HG03139 (cell line): ENCODE measurements around the gene ADCY9.
"Not testable (repeated sequence)": the region's sequence is repeated elsewhere in the genome, so short reads cannot be mapped to it uniquely, and the experiment has no call there.

ENCODE experiments used
- ATAC-seq: cut with Tn5 transposase; IDR thresholded peaks from one replicate; pipeline ENCODE4 v1.9.1; 2021; ENCODE audit not compliant: unreplicated experiment

The ADCY9 gene

DNA sequence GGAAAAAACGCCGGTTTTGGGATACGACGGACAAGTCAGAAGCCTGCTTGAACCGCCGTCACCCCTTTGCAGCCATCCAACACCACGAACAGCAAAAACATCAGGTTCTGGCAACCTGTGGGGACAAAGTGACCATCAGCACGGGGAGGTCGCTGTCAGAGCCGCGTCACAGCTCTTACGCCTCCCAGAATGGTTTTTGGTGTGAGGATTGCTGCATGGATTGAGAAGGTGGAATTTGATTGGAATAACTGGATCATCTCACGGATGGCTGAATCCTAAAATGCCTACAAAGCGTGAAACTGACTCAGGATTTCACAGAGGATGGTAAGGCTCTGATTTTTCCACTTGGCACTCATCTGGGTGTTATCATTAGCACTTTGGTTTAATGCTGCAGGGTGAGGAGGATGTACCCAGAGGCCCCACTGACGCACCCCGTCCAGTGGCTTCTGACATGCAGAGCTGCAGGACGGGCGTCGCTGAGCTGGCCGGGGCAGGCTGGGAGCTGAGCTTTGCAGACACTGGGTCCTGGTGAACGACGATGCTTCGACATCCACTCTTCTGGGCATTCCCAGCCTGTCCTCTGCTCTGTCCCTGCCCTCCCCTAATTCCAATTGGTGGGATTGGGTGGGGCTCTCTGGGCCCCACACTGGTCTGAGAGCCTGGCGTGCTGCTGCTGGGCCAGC is 162.4 kb downstream of the ADCY9 start:
- no peak for ATAC-seq

DNA sequence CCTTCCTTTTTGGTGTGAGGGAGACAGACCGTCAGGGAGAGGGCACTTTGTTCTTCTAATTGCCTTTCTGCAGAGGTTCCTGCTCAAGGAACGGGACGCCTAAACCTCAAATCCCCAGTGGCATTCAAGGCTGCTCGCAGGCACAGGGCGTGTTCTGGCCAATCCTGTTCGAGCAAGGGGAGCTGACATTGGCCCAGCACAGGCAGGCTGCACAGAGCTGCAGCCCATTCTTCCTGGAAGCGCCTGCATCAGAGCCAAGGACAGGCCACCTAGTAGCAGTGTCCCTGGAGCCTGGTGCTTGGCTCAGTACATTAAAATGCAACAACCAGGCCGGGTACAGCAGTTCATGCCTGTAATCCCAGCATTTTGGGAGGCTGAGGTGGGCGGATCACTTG is 163.5 kb downstream of the ADCY9 start:
- no peak for ATAC-seq

DNA sequence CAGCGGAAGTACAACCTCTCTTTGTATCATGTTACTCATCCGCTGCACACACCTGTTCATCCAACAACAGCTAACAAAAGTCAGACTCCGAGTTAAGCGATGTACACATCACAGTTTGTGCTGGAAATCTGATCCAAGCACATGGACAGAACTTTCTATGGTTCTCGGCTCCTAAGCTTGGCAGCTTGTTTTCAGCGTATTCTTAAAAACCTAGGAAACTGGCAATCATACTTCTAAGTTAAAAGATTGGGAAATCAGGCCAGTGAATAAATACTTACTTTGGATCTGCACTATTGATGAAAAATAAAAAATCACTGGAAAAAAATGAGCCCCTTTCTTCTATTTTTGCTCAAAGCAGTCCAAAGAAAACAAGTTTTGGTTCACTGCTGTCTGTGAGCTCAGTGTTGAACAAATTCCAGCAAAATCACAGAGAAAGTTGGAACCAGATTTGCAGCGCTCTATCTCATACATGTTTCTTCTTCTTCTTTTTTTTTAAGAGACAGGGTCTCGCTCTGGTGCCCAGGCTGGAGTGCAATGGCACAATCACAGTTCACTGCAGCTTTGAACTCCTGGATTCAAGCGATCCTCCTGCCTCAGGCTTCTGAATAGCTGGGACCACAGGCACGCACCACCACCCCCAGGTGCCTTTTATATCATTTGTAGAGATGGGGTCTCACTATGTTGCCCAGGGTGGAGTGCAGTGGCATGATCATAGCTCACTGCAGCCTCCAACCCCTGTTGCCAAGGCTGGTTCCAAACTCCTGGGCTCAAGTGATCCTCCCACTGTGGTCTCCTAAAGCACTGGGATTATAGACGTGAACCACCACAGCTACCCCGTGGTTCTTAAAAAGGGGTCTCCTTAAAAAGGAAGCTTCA is 164.1 kb downstream of the ADCY9 start:
- ATAC-seq: no peak

GRCh38 chr16:3951380-3951779 is 164.9 kb downstream of the ADCY9 start:
- ATAC-seq: not testable (repeated sequence)

DNA sequence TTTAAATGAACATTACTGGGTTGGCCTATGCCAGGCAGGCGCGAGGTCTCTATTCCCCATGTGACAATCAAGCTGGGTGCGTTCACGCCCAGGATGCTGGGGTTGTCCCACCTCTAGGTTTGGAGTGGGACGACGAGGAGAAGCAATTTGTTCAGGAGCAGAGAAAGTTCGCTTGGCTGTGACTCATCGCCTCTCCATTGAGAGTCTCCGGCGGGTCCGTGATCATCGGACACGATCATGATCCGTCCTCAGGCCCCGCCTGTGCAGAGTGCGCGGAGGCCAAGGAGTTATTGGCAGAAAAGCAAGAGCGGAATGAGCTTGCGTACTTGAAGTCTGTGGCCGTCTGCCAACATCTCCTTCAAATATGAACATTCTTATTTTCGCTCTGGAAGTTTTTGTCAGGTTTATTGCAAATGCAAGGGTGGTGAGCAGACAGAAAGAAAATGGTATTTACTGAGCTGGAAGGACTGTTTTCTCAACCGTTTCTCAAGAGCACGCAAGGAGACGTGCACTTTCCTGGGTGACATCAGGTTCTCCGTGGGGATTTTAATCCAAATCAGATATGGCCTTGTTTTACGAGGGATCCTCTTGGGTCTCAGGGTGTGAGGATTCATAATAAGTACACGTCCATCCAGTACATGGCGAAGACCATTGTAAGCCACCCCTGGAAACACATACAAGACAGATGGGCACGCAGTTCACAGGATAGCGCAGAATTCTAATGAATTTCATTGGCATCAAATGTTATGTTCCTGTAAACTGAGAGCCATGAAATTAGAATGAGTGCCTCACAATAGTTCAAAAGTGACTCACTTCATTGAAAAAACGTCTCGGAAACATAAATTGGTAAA is 165.7 kb downstream of the ADCY9 start:
- ATAC-seq: no peak

DNA sequence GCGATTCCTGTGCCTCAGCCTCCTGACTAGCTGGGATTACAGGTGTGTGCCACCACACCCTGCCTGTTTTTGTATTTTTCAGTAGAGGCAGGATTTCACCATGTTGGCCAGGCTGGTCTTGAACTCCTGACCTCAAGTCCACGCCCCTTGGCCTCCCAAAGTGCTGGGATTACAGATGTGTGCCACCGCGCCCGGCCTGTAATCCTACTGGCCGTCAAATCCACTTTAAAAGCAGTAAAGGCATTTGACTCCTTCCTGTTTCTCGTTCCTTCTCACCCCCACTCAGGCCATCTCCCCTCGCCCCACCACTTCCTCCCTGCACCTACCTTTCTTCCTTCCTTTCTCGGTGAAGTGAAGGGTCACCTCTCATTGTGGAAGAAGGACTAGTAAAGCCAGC is 166.3 kb downstream of the ADCY9 start:
- no peak for ATAC-seq

DNA sequence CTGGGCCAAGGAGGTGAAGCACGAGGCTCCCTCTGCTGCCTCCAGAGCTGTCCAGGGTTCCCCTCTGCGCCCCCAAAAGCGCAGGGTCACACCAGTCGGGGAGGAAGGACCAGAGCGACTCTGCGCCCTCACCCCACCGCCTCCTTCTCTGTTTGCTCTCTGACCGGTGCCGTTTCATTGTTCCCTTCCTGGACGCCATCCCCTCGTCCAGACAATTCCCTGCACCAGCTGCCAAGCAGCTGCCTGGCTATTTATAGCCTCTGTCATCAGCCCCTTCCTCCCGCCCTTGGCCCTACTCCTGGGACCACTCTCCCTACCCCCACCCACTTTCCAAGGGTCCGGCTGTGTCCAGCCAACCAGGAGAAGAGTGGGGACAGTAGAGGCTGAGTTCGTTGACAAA is 167.0 kb downstream of the ADCY9 start:
- ATAC-seq: no peak

DNA sequence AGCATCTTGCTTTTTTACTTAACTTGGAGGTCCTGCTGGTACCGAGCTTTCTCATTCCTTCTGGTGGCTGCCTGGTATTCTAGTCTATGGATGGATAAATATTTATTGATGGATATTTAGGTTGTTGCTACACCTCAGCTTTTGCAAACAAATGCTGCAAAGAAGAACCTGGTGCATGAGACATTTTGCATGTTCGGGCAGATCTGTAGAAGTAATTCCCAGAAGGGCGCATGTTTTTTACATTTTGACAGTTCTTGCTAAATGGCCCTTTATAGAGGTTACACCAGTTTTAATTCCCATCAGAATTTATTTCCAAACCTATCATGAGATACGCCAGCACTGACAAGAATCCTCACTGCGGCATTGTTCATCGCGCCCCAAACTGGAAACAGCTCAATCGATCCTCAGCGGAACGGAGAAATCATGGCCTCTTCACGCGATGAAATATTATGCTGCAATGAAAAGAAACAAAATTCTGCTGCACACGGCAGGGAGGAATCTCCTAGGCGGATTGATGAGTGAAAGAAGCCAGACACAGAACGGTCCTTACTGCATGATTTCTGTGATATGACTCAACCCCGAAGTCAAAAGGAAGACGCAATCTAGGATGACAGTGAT is 167.8 kb downstream of the ADCY9 start:
- no peak for ATAC-seq

GRCh38 chr16:3946604-3947180 is 169.6 kb downstream of the ADCY9 start:
- no peak for ATAC-seq

DNA sequence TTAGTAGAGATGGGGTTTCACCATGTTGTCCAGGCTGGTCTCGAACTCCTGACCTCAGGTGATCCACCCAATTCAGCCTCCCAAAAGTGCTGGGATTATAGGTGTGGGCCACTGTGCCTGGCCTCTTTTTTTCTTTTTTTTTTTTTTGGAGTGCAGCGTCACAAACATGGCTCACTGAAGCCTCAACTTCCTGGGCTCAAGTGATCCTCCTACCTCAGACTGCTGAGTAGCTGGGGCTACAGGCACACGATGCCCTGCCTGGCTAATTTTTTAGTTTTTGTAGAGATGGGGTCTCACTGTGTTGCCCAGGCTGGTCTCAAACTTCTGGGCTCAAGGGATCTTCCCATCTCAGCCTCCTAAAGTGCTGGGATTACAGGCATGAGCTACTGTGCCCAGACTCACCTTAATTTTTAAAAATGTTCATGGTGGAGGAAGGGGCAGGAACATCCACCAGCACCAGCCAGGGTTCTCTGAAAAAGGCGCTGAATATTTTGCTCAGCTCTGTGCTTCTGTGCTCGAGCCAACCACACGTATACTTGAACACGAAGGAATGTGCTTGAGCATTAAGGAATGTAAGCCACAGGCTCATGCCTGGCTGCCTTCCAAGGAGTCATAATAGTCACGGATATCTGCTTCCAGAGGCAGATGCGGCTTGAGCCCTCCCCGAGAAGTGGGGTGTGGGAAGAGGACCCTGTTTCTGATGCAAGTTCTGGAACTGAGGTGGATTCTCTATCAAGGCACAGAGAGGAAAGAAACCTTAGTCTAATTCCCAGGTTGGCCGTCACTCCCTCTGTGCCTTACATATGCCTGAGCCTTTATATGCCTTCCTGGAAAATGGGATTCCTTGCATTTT is 170.3 kb downstream of the ADCY9 start:
- ATAC-seq: no peak

DNA sequence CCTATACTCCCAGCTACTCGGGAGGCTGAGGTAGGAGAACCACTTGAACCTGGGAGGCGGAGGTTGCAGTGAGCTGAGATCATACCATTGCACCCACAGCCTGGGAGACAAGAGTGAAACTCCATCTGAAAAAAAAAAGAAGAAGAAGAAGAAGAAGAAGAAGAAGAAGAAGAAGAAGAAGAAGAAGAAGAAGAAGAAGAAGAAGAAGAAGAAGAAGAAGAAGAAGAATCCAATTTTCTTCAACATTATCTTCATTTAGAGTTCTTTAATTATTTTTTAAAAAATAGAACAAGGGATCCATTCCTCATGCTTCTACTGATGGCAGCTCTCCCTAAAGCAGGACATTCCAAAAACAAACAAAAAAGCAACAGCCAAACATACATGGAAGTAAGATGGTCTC is 171.8 kb downstream of the ADCY9 start:
- not testable (repeated sequence) for ATAC-seq

GRCh38 chr16:3942146-3942545 is 174.1 kb downstream of the ADCY9 start:
- not testable (repeated sequence) for ATAC-seq

DNA sequence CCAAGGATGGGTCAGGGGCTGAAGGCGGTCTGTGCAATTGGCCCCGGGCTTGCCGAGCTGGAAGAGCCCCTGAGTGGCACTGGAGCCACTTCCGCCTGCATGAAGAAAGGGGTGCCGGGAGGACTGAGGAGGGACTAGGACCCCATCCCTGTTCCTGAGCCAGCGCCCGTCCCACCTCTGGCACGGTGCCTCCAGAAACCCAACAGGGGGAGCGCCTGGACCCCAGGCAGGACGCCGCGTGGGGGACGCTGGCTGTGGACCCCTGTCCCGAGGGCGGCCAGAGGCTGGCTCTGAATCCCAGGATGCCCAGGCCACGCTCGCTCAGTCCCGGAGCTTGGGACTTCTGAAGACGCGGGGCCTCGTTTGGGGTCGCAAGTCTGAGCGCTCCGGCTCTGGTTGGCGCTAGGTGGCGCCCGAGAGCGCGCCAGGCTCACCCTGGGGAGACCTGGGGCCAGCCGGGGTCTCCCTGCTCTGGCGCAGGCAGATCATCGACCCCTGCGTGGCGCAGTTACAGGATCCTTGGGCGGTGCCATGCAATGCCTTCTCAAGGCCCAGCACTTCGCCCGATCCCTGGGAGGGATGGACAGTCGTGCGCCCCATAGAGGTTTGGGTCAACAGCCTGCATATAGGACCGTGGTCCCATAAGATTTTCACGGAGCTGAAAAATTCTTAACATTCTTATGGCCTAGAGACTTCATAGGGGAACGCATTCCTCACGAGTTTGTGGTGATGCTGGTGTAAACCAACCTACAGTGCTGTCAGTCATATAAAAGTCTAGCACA is 177.2 kb downstream of the ADCY9 start:
- ATAC-seq: no peak

DNA sequence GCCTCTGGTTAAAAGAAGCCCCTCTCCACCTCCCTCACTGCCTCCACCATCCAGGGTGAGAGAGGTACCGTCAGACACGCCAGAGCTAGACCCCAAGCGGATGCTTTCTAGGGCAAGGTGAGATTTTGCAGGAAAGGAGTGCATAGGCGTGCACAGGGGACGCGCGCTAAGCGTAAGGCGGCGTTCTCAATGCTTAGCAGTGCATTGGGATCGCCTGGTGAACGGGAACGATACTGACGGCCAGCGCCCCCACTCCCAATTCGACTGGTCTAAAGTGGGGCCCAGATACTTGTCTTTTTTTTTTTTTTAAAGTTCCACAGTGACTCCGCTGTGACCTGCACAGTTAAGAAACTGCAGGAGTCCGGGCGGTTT is 177.8 kb downstream of the ADCY9 start:
- ATAC-seq: no peak

DNA sequence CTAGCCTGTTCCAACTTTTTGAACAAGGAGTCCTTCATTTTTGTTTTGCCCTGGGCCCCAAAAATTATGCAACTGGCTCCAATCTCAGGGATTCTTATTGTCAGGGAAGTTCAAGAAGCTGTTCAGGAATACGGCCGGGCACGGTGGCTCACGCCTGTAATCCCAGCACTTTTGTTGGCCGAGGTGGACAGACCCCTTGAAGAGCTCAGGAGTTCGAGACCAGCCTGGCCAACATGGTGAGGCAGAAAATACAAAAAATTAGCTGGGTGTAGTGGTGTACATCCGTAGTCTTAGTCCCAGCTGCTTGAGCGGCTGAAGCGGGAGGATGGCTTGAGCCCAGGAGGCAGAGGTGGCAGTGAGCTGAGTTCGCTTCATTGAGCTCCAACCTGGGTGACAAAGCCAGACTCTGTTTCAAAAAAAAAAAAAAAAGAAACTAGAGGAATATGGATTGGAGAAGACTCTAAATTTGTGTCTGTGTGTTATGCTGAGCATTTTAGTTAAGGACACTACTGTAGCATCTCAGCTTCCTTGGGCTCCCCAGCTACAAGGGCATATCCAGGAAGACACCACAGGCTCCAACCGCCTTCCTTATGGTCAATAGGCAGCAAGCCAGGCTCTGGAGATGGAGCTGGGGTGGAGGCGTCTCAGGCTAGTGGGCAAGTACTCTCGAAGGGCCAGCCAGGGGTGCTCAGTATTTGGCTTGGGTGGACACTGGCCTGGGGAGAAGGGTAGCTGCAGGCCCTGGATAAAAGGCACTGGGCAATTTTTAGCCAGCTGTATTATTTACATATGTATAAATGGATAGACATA is 179.0 kb downstream of the ADCY9 start:
- no peak for ATAC-seq

DNA sequence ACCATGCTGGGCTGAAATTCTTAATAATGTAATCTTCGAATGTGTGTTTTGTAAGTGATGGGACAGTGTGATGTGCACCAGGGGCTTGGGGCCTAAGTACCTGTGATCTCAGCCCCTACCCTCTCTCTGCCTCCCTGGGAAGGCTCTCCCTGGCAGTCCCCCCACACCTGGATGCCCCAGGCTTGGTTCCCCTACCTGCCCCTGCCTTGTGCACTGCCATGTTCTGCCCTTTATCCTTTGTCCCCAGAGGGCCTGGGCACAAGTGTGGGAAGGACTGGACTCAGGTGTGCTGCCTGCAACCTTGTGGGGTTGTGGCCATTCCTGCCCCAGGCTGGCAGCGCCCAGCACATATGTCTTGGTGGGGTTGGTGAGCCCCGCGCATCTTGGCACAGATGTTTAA is 180.3 kb downstream of the ADCY9 start:
- no peak for ATAC-seq

- no peak for ATAC-seq
These were observed 181.6 kb downstream of the ADCY9 start for GRCh38 chr16:3934491-3935181.

DNA sequence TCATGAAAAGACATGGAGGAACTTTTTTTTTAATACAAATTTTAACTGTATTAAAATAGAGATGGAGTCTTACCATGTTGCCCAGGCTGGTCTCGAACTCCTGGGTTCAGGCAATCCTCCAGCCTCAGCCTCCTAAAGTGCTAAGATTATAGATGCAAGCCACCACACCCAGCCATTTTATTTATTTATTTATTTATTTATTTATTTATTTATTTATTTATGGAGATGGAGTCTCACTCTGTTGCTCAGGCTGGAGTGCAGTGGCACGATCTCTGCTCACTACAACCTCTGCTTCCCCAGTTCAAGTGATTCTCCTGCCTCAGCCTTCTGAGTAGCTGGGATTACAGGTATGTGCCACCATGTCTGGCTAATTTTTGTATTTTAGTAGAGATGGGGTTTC is 189.1 kb downstream of the ADCY9 start:
- not testable (repeated sequence) for ATAC-seq
